Epithelial cell of esophagus (primary cell): Measurements from ENCODE around the gene GPR15.

Experiments used
- DNase-seq: peaks from one replicate; pipeline ENCODE4 v3.0.0; 2010; ENCODE audit warnings: low read depth
- H3K4me3 ChIP-seq: 2 replicates; pipeline ENCODE4 v1.5.1; 2011; ENCODE audit warnings: mild to moderate bottlenecking, low read length, control low read depth
- TF ChIP-seq, protein P1 (sequence below): IDR thresholded peaks from 2 replicates; pipeline ENCODE4 v1.5.1; 2011; ENCODE audit warnings: low read depth, mild to moderate bottlenecking, low read length, control low read depth, inconsistent platforms; ENCODE audit not compliant: insufficient read depth; ENCODE audit errors: missing control alignments

Gene GPR15

DNA sequence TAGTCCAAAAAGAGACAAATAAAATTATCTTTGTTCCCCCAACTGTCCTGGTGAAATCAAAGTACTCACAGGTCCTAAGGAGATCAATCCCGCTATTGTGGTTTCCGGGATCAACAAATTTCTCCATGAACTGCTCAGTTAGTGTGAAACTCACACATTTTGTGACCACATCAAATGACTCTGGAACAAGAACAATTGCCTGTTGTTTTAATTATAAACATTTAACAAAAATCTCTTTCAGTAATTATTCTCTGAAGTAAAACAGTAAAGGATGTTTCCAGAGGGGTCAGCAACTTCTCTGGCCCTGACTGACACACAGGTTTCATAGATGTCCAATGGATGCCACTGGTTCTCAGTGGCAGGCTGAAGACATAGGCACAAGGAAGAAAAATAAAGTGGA is 13.0 kb upstream of the GPR15 start:
- TF ChIP-seq, protein P1, sequence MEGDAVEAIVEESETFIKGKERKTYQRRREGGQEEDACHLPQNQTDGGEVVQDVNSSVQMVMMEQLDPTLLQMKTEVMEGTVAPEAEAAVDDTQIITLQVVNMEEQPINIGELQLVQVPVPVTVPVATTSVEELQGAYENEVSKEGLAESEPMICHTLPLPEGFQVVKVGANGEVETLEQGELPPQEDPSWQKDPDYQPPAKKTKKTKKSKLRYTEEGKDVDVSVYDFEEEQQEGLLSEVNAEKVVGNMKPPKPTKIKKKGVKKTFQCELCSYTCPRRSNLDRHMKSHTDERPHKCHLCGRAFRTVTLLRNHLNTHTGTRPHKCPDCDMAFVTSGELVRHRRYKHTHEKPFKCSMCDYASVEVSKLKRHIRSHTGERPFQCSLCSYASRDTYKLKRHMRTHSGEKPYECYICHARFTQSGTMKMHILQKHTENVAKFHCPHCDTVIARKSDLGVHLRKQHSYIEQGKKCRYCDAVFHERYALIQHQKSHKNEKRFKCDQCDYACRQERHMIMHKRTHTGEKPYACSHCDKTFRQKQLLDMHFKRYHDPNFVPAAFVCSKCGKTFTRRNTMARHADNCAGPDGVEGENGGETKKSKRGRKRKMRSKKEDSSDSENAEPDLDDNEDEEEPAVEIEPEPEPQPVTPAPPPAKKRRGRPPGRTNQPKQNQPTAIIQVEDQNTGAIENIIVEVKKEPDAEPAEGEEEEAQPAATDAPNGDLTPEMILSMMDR: no peak
- DNase-seq: no peak
- H3K4me3 ChIP-seq: no peak overlapping the region

DNA sequence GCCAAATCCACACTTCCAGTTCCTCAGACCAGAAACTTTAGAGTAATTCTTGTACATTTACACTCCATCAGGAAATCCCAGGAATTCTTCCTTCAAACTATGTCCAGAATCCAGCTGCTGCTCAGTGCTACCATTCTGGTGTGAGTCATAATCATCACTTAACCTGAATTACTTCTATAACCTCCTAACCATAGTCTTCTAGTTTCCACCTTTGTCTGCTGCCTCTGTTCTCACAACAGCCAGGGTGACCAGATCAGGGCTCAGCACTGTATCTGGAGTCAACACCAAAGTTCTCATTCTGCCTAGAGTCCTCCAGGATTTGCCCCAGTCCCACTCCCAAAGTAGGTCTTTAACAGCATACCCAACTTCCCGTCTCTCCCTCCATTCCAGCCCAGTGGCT is 12.4 kb upstream of the GPR15 start:
- DNase-seq: peak; percentile 32
- no peak overlapping the region for H3K4me3 ChIP-seq
- TF ChIP-seq, protein P1: no peak

DNA sequence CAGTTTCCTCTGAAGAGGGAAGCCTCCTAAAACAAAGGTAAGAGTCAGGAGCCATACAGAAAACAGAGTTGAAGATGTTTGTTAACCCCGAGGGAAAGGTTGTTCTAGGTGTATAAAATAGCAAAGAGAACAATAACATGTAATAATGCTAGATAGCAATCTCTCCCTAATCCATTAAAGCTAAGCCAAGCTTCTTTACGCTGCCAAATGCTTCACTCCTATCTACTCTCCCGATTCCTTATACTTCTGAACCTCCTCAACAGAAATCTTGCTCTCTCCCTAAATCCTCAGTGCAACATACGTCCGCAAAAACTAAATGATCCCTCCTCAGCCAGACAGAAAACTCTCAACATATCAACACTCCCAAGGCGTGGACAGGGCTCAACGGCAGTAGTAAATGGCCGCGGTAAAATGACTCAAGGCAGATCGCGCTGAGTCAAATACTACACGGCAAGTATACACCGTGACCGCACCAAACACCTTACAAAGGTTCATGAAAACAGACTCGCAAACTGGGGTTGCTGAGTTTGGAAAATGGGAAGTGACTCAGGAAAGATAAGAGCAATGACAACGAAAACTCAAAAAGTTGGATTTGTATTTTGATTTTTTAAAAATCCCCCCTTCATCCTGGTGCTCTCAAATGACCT is 9.8 kb upstream of the GPR15 start:
- DNase-seq: peak; percentile 87
- TF ChIP-seq, protein P1: no peak
- peak overlapping the region; percentile 87 for H3K4me3 ChIP-seq

DNA sequence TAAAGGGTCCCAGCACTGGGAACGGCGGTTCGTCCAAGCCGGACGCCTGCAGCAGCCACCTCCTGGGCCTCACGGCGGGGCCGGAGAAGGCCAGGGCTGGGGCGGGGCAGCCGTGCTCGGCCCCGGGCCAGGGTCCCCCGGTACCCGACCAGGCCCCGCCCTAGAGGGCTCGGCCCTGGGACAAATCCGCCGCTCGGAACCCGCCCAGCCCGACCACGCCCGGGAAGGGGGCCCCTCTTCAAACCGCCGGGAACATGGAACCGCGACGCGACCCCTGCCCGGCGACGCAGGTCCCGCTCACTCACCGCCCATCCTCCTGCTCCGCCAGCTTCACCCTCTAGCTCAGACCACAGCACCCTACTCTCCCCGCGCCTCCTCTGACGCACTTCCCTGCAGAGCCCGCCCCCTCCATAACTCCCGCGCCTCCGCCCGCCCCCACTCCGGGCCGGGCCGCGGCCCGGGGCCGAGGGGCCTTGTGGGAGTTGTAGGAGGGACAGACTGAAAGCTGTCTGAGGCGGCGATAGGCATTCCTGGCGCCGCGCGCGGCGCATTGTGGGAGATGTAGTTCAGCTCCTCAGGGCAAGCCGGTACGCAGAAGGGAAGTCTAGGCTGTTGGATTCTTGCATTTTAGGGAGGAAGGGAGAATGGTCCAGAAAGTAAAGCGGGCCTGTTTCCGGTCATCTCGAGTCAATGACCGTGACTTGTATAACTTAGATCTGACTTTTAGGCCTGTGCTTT is 9.1 kb upstream of the GPR15 start, which contains the start of gene CLDND1:
TSS of gene CLDND1 (minus strand) at position 359 of the 738 bp plus-strand sequence. CDS start 1,478 bp downstream, outside the sequence.
- DNase-seq: peak; percentile 98
- H3K4me3 ChIP-seq: peak within 1 kb of the TSS; percentile 87
- TF ChIP-seq, protein P1: no peak

DNA sequence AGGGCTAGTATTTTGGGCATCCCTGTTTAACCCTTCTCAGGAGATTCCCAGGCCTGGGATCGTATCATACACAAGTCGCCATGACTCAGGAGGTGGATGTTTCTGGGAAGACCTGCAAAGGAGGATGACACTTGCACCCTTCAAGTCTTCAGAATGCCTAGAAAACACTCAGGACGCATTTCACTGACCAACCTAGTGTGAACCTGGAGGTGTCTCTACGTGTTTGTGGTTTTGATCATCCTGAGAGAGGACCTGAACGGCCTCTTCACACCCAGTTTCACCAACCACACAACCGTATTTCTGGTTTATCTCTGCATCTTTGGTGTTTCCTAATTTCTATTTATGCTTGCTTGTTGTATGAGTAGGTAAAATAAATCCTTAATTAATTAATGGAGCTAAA is 6.3 kb upstream of the GPR15 start:
- TF ChIP-seq, protein P1: no peak
- no peak for DNase-seq
- no peak overlapping the region for H3K4me3 ChIP-seq

DNA sequence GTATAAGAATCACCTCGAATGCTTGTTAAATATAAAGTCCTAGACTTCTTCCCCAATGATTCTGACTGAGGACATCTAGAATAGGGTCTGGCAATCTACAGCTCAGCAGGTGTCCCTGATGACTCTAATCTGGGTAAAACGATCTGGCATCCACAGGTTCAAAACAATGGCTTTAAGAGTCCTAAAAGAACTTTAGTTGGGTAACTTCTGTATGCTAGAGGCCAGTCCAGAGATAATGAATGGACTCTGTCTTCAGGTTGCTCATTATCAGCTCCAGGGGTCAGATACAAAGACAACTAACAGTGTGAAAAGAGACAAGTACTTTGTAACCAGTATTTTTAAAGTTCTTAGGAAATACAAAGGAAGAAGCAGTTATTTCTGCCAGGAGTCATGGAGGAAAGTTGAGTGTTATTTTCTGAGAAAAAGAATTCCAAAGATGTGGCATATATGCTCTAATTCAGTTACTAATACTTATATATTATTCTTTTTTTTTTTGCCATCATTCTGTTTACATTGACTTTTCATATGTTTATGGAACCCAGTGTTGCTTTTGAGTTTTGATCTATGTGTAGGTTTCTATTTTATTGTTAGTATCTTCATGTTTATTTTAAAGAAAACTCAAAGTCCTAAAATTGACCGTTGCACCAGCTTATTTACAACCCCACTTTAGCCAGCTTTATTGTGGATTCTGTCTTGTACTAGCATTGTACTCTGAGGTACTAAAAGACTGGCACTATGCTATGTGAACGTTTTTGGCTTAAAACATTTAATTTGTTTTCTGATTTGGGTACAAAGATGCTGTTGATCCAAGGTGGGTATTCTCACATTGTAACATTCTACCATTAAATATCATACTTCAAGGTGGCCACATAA is 3.1 kb upstream of the GPR15 start:
- H3K4me3 ChIP-seq: no peak overlapping the region
- DNase-seq: no peak
- TF ChIP-seq, protein P1: no peak
